SJSA1 (cell line): ENCODE data around the gene TBC1D22A. TPM values are rescaled to one million over a fixed set of nuclear protein-coding genes. Genes with fewer than 3 reads are reported as not detected.

ENCODE experiments used
- DNase-seq, 2 experiments: peaks; one replicate each; pipeline ENCODE4 v3.0.0-alpha.2; 2015 to 2020; ENCODE audit warnings: low spot score in 2 of 2, low read depth in 1 of 2
- H3K27ac ChIP-seq: fragments of 250-450 bp; sonication (Bioruptor Pico); 2 replicates; pipeline ENCODE4 v1.5.1; 2020; ENCODE audit warnings: mild to moderate bottlenecking, moderate library complexity
- H3K27me3 ChIP-seq: fragments of 250-450 bp; sonication (Bioruptor Pico); replicated peaks from 2 replicates; pipeline ENCODE4 v1.5.1; 2020; ENCODE audit warnings: mild to moderate bottlenecking, moderate library complexity
- H3K36me3 ChIP-seq: fragments of 250-450 bp; sonication (Bioruptor Pico); 2 replicates; pipeline ENCODE4 v1.5.1; 2020; ENCODE audit warnings: mild to moderate bottlenecking
- H3K4me1 ChIP-seq: fragments of 250-450 bp; sonication (Bioruptor Pico); replicated peaks from 2 replicates; pipeline ENCODE4 v1.6.1; 2021; ENCODE audit warnings: mild to moderate bottlenecking
- H3K4me3 ChIP-seq: fragments of 250-450 bp; sonication (Bioruptor Pico); 2 replicates; pipeline ENCODE4 v1.5.1; 2020; ENCODE audit warnings: mild to moderate bottlenecking
- H3K9me3 ChIP-seq: fragments of 250-450 bp; sonication (Bioruptor Pico); replicated peaks from 2 replicates; pipeline ENCODE4 v1.5.1; 2020; ENCODE audit warnings: mild to moderate bottlenecking
- total RNA-seq: library from RNA; depleted of rRNA; stranded (reverse); fragments of >200 nt; shearing (Covaris generic); gene quantifications from 2 replicates; pipeline ENCODE4 v1.2.3, GENCODE V29; 2014; rRNA removed

Gene TBC1D22A
- 10.5 and 18.5 TPM in 2 replicates for total RNA-seq

GRCh38 chr22:46762238-46763050, at the start of gene TBC1D22A:
Gene TBC1D22A (plus strand): TSS chr22:46762650. CDS start chr22:46762787, 137 bp downstream.
- Histone ChIP-seq H3K27me3 (no peaks in the 10 kb centered on the region), H3K9me3 (no peaks in the 10 kb centered on the region), H3K36me3 (peaks cover 15% of the 10 kb centered on the region), H3K27ac (peak within 1 kb of the TSS; percentile 76), H3K4me3 (peak within 1 kb of the TSS; percentile 74), H3K4me1 (peaks cover 12% of the 10 kb centered on the region; the same call in 1 of the 2 replicates)
- peak; percentile 89 to 92 for DNase-seq

GRCh38 chr22:46714550-46714949, 47.9 kb upstream of the TBC1D22A start:
- peaks cover 67% of the 10 kb centered on the region for H3K36me3 ChIP-seq
- no peak overlapping the region for H3K27ac ChIP-seq
- DNase-seq, result peak in 1 of 2 experiments; percentile 46
- H3K9me3 ChIP-seq, result no peaks in the 10 kb centered on the region
- no peaks in the 10 kb centered on the region for H3K27me3 ChIP-seq
- H3K4me3 ChIP-seq, result no peak overlapping the region
- H3K4me1 ChIP-seq, result peaks cover 34% of the 10 kb centered on the region

GRCh38 chr22:46719921-46720320, 42.5 kb upstream of the TBC1D22A start:
- Histone ChIP-seq H3K4me3 (no peak overlapping the region), H3K36me3 (peaks cover 51% of the 10 kb centered on the region), H3K4me1 (peaks cover 12% of the 10 kb centered on the region), H3K27me3 (no peaks in the 10 kb centered on the region), H3K27ac (no peak overlapping the region), H3K9me3 (no peaks in the 10 kb centered on the region)
- no peak for DNase-seq

- H3K27me3 ChIP-seq, result no peaks in the 10 kb centered on the region
- H3K36me3 ChIP-seq, result peaks cover 63% of the 10 kb centered on the region
- H3K4me3 ChIP-seq, result no peak overlapping the region
- H3K9me3 ChIP-seq, result no peaks in the 10 kb centered on the region
- DNase-seq, result no peak
- H3K27ac ChIP-seq, result no peak overlapping the region
- H3K4me1 ChIP-seq, result peaks cover 9% of the 10 kb centered on the region
Observed at GRCh38 chr22:46721501-46722085, 40.9 kb upstream of the TBC1D22A start.

- peaks cover 11% of the 10 kb centered on the region for H3K4me1 ChIP-seq
- H3K36me3 ChIP-seq, result peaks cover 50% of the 10 kb centered on the region
- no peak overlapping the region for H3K4me3 ChIP-seq
Observed at GRCh38 chr22:46723882-46724281, 38.6 kb upstream of the TBC1D22A start.

GRCh38 chr22:46725096-46725495, 37.4 kb upstream of the TBC1D22A start:
- Histone ChIP-seq H3K9me3 (no peaks in the 10 kb centered on the region), H3K4me1 (peaks cover 11% of the 10 kb centered on the region), H3K36me3 (peaks cover 39% of the 10 kb centered on the region), H3K27ac (no peak overlapping the region), H3K27me3 (no peaks in the 10 kb centered on the region), H3K4me3 (no peak overlapping the region)
- no peak for DNase-seq

More at GRCh38 chr22:46723882-46724281, 38.6 kb upstream of the TBC1D22A start:
- no peaks in the 10 kb centered on the region for H3K9me3 ChIP-seq
- no peaks in the 10 kb centered on the region for H3K27me3 ChIP-seq
- no peak for DNase-seq
- no peak overlapping the region for H3K27ac ChIP-seq

- H3K27ac ChIP-seq, result peak overlapping the region; percentile 46; the same call in 1 of the 2 replicates
- H3K4me1 ChIP-seq, result peaks cover 14% of the 10 kb centered on the region
- no peak overlapping the region for H3K4me3 ChIP-seq
- DNase-seq, result peak; percentile 54 to 68
- H3K9me3 ChIP-seq, result no peaks in the 10 kb centered on the region
- H3K27me3 ChIP-seq, result no peaks in the 10 kb centered on the region
- peaks cover 39% of the 10 kb centered on the region for H3K36me3 ChIP-seq
Observed at GRCh38 chr22:46726066-46726985, 36.1 kb upstream of the TBC1D22A start.

GRCh38 chr22:46726986-46727317, 35.5 kb upstream of the TBC1D22A start:
- peaks cover 42% of the 10 kb centered on the region for H3K36me3 ChIP-seq
- no peak for DNase-seq
- no peaks in the 10 kb centered on the region for H3K27me3 ChIP-seq
- H3K4me3 ChIP-seq, result no peak overlapping the region
- peaks cover 20% of the 10 kb centered on the region for H3K4me1 ChIP-seq
- H3K27ac ChIP-seq, result 0 out of 2 replicates have a peak overlapping the region, but pooled peaks have one; percentile 46
- no peaks in the 10 kb centered on the region for H3K9me3 ChIP-seq

- Histone ChIP-seq H3K36me3 (peaks cover 44% of the 10 kb centered on the region), H3K27me3 (no peaks in the 10 kb centered on the region), H3K27ac (no peak overlapping the region), H3K4me3 (no peak overlapping the region), H3K4me1 (peaks cover 23% of the 10 kb centered on the region), H3K9me3 (no peaks in the 10 kb centered on the region)
- DNase-seq, result no peak
Observed at GRCh38 chr22:46727813-46728364, 34.6 kb upstream of the TBC1D22A start.

GRCh38 chr22:46728470-46728869, 34.0 kb upstream of the TBC1D22A start:
- Histone ChIP-seq H3K4me1 (peaks cover 23% of the 10 kb centered on the region), H3K9me3 (no peaks in the 10 kb centered on the region), H3K27ac (no peak overlapping the region), H3K27me3 (no peaks in the 10 kb centered on the region), H3K4me3 (no peak overlapping the region), H3K36me3 (peaks cover 44% of the 10 kb centered on the region)
- DNase-seq, result no peak

- peaks cover 23% of the 10 kb centered on the region for H3K4me1 ChIP-seq
- H3K9me3 ChIP-seq, result no peaks in the 10 kb centered on the region
- H3K4me3 ChIP-seq, result no peak overlapping the region
- no peak for DNase-seq
- no peaks in the 10 kb centered on the region for H3K27me3 ChIP-seq
- peaks cover 29% of the 10 kb centered on the region for H3K36me3 ChIP-seq
- H3K27ac ChIP-seq, result no peak overlapping the region
Observed at GRCh38 chr22:46730568-46731245, 31.7 kb upstream of the TBC1D22A start.

GRCh38 chr22:46731246-46732040, 31.0 kb upstream of the TBC1D22A start:
- Histone ChIP-seq H3K27me3 (no peaks in the 10 kb centered on the region), H3K9me3 (no peaks in the 10 kb centered on the region), H3K36me3 (peaks cover 31% of the 10 kb centered on the region), H3K4me1 (peaks cover 17% of the 10 kb centered on the region), H3K27ac (no peak overlapping the region), H3K4me3 (no peak overlapping the region)
- DNase-seq, result peak; percentile 43 to 74
